Colonic mucosa (tissue), 4 donors: Measurements from ENCODE around the gene CGRRF1. TPM values are rescaled to one million over a fixed set of nuclear protein-coding genes. Genes with fewer than 3 reads are reported as not detected.

Source experiments
- DNase-seq: peaks from one replicate; pipeline ENCODE4 v3.0.0-alpha.2; 2020
- H3K27ac ChIP-seq: fragments of 200-600 bp; one replicate; pipeline ENCODE4 v1.8.0; 2021
- H3K27me3 ChIP-seq: fragments of 200-600 bp; one replicate; pipeline ENCODE4 v1.8.0; 2021
- H3K36me3 ChIP-seq: fragments of 200-600 bp; one replicate; pipeline ENCODE4 v1.8.0; 2021
- H3K4me1 ChIP-seq: fragments of 200-600 bp; one replicate; pipeline ENCODE4 v1.8.0; 2021; ENCODE audit warnings: mild to moderate bottlenecking
- H3K4me3 ChIP-seq: fragments of 200-600 bp; one replicate; pipeline ENCODE4 v1.8.0; 2021
- H3K9ac ChIP-seq, 2 donors: one replicate each; pipeline ENCODE4 v1.7.0; 2013; ENCODE audit warnings: control low read depth in 2 of 2, low read depth in 2 of 2, low read length in 2 of 2
- H3K9me3 ChIP-seq: fragments of 200-600 bp; one replicate; pipeline ENCODE4 v1.8.0; 2021
- intact Hi-C: fragments of 100-400 bp; cut with DNase I; formaldehyde crosslinking; loops from one replicate; pipeline ENCODE4 v1.14.1; 2022
- total RNA-seq, 2 donors: library from RNA; stranded (reverse); fragmentation: NEBNext Ultra II Directional in 1 of 2; extraction: Animal tissue kit (Norgen Biotek cat#: 25700) in 1 of 2; gene quantifications; one replicate each; pipeline ENCODE4 v1.2.1, GENCODE V29; 2021
- TF ChIP-seq, protein P1 (sequence below): fragments of 200-600 bp; IDR thresholded peaks from one replicate; pipeline ENCODE4 v1.8.0; 2022; ENCODE audit warnings: antibody characterized with exemption, mild to moderate bottlenecking
- donor health status: healthy.
- donor health status: DM: no; HTN: no; CAD: no.
- donor health status: DM: no; HTN: no; CAD: no.

The CGRRF1 gene
- total RNA-seq, 2 donors from 2014 or later: 13.2 to 21.3 TPM

DNA sequence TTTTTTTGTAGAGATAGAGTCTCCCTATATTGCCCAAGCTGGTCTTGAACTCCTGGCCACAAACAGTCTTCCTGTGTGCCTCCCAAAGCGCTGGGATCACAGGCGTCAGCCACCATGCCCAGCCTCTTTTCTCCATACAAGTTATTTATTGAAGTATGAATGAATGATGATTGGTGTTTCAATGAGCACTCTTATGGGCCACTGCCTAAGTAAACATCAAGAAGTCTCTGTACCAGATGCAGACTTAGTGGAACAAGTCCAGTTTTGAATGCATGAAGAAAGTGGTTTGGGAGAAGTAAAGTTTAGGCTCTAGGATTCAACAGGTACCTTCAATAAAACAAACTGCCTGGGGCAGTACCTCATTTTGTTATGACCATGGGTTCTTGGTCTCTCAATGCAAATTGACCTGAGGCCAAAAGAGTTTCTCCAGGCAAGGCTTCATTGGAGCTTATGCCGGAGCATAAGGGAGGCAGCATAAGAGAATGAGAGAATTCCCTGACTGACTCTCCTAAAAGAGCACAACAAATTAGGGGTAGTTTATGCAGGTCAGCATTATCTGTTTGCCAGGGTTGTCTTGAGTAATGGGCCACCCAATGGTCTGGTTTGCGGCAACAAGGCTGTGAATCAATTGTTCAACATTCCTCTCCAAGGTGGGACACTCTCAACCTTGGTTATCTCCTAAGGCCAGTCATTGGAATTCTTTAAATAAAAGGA, 19.8 kb upstream of the CGRRF1 start:
- H3K4me1 ChIP-seq: peaks cover under 1% of the 10 kb centered on the region
- no peak for DNase-seq

DNA sequence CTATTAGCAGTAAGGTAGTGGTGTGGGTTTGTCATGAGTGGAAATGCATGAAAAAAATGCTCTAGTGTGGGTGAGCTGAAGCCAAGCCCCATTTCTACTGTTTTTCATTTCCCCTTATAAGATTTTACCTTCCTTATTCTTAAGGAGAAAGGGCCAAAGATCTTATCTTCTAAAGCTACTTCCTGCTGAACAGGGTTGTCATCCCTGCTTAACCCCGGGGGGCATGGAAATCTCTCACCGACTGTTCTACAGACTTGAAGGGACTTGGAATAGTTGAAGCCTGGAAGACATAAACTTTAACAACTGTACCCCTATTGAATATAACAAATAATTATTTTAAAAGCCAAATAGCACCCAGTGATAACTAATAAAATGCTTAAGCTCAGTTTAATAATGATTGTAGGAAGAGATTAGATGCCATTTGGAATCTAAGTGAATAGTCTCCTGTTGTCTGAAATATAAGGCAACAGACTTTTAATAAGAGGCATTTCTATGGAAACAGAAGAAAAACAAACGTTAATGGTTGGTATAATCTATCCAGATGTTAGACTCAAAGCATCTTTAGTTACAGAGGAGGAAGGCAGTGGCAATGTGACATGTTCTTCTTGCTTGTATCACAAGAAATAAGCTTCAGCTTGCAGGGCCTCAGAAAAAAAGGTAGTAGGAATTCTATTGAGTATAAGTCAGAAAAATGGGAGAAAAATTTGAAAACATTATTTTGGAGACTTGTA, 19.1 kb upstream of the CGRRF1 start:
- H3K27ac ChIP-seq: no peak overlapping the region
- TF ChIP-seq, protein P1, sequence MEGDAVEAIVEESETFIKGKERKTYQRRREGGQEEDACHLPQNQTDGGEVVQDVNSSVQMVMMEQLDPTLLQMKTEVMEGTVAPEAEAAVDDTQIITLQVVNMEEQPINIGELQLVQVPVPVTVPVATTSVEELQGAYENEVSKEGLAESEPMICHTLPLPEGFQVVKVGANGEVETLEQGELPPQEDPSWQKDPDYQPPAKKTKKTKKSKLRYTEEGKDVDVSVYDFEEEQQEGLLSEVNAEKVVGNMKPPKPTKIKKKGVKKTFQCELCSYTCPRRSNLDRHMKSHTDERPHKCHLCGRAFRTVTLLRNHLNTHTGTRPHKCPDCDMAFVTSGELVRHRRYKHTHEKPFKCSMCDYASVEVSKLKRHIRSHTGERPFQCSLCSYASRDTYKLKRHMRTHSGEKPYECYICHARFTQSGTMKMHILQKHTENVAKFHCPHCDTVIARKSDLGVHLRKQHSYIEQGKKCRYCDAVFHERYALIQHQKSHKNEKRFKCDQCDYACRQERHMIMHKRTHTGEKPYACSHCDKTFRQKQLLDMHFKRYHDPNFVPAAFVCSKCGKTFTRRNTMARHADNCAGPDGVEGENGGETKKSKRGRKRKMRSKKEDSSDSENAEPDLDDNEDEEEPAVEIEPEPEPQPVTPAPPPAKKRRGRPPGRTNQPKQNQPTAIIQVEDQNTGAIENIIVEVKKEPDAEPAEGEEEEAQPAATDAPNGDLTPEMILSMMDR: no peak
- H3K9ac ChIP-seq: no peak overlapping the region
- no peaks in the 10 kb centered on the region for H3K27me3 ChIP-seq
- intact Hi-C loops: no loop called here
- no peaks in the 10 kb centered on the region for H3K36me3 ChIP-seq
- no peak for DNase-seq
- no peaks in the 10 kb centered on the region for H3K9me3 ChIP-seq
- no peaks in the 10 kb centered on the region for H3K4me1 ChIP-seq
- no peak overlapping the region for H3K4me3 ChIP-seq

More for the DNA sequence above, 19.8 kb upstream of the CGRRF1 start:
- no peaks in the 10 kb centered on the region for H3K36me3 ChIP-seq
- peak overlapping the region; percentile 97 for H3K27ac ChIP-seq
- TF ChIP-seq, protein P1: no peak
- H3K9ac ChIP-seq: peak overlapping the region in 1 of 2 donors; percentile 80
- H3K9me3 ChIP-seq: no peaks in the 10 kb centered on the region
- no peaks in the 10 kb centered on the region for H3K27me3 ChIP-seq
- H3K4me3 ChIP-seq: no peak overlapping the region
- intact Hi-C loops: no loop called here

DNA sequence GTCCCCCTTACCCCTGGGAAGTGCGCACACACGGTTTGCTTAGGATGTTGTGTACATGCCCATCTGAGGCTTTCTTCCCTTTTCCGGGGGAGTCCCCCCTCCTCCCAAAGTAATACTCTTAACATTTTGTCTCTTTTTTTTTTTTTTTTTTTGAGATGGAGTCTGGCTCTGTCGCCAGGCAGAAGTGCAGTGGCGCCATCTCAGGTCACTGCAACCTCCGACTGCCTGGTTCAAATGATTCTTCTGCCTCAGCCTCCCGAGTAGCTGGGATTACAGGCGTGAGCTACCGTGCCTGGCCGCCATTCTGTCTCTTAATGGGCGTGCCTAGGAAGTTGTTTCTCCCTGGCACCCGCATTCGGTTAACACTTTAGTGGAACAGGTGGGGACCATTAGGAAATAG, 16.4 kb upstream of the CGRRF1 start:
- no peak overlapping the region for H3K9ac ChIP-seq
- intact Hi-C loops: no loop called here
- H3K4me3 ChIP-seq: no peak overlapping the region
- TF ChIP-seq, protein P1: no peak
- H3K4me1 ChIP-seq: peaks cover 5% of the 10 kb centered on the region
- no peaks in the 10 kb centered on the region for H3K36me3 ChIP-seq
- no peaks in the 10 kb centered on the region for H3K27me3 ChIP-seq
- H3K27ac ChIP-seq: no peak overlapping the region
- no peaks in the 10 kb centered on the region for H3K9me3 ChIP-seq
- DNase-seq: no peak

DNA sequence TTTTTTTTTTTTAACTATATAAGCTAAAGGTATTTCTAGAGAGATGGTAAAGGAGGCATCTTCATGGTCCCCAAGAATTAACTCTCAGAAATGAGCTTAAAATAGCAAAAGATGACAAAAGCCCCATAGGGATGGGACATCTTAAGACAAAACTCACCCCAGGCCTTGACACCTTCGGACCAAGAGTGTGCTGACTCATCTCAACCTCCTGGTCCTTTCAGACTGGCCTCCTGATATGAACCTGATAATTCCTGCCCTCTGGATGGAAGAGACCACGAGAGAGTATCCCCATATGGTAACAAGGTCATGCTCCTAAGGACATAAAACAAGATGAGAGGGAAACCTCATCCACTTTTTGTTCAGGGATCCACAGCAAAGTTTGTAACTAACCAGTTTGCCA, 12.5 kb upstream of the CGRRF1 start:
- no peak overlapping the region for H3K9ac ChIP-seq
- intact Hi-C loops: no loop called here
- H3K27ac ChIP-seq: no peak overlapping the region

DNA sequence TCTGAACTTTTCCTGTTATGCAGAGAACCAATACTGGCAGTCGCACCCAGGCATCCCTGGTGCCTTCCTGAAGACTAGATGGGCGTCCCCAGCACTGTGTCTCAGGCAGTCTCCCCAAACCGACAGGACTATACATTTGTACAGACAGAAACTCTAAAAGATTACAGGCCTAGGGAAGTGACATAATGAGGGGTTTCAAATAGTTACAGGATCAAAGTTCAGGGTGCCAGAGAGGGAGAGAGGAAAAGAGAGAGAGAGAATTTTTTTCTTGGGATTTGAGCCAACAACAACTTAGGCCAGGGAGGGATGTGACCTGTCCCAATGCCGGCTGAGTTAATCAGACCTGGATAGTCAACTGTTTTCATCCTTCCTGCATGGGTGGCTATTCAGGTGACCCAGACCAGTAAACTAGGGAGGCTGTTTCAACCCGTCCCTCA, 11.6 kb upstream of the CGRRF1 start:
- TF ChIP-seq, protein P1: no peak
- Histone ChIP-seq H3K4me3 (no peak overlapping the region), H3K27me3 (no peaks in the 10 kb centered on the region), H3K4me1 (peaks cover 5% of the 10 kb centered on the region), H3K36me3 (no peaks in the 10 kb centered on the region), H3K9me3 (no peaks in the 10 kb centered on the region), H3K27ac (no peak overlapping the region), H3K9ac (no peak overlapping the region)
- intact Hi-C loops: no loop called here
- peak; percentile 61 for DNase-seq

More for the DNA sequence above, 12.5 kb upstream of the CGRRF1 start:
- TF ChIP-seq, protein P1: no peak
- DNase-seq: no peak
- no peaks in the 10 kb centered on the region for H3K27me3 ChIP-seq
- no peak overlapping the region for H3K4me3 ChIP-seq
- H3K4me1 ChIP-seq: peaks cover 5% of the 10 kb centered on the region
- H3K36me3 ChIP-seq: no peaks in the 10 kb centered on the region
- no peaks in the 10 kb centered on the region for H3K9me3 ChIP-seq
